Stimulated activated CD4-positive, alpha-beta T cell treated with anti-CD3 and anti-CD28 coated beads, TNF-alpha, amount 100 ng/mL, for 24 hours (primary cell): Measurements from ENCODE around the gene ZNHIT2.

Source experiments
- DNase-seq, 3 experiments: peaks; one replicate each; pipeline ENCODE4 v3.0.0-alpha.2; 2020; ENCODE audit warnings: low read depth in 3 of 3

ZNHIT2 gene

GRCh38 chr11:65071907-65072630 is 45.4 kb downstream of the ZNHIT2 start:
- DNase-seq: no peak

- DNase-seq: no peak
These were observed 48.3 kb downstream of the ZNHIT2 start for GRCh38 chr11:65069217-65069616.

- no peak for DNase-seq
These were observed 50.1 kb downstream of the ZNHIT2 start for GRCh38 chr11:65067446-65067845.

- DNase-seq: no peak
These were observed 50.7 kb downstream of the ZNHIT2 start for GRCh38 chr11:65066805-65067291.
